A549 (cell line): ENCODE results near the gene AK6. TPM values are rescaled to one million over a fixed set of nuclear protein-coding genes. Genes with fewer than 3 reads are reported as not detected.

Experiments used
- ATAC-seq, 2 experiments: fragments of 200-7000 bp in 1 of 2; fragments of >200 bp in 1 of 2; cut with Nextera tagmentation in 1 of 2; cut with Tn5 transposase in 1 of 2; 3 replicates each; pipeline versions ENCODE4 v1.8.0 to v1.9.1; 2018 to 2020; ENCODE audit warnings: mild to moderate bottlenecking in 1 of 2, moderate library complexity in 1 of 2
- CTCF ChIA-PET: fragments of 300-600 bp; sonication (Branson Sonifier 250); formaldehyde crosslinking; extraction: SDS; loops from one replicate; lab custom pipeline; 2021; ENCODE audit warnings: antibody characterized with exemption, inconsistent platforms; lab: Yijun Ruan, JAX
- POLR2A ChIA-PET: fragments of 350-600 bp; formaldehyde crosslinking; extraction: SDS; loops from one replicate; lab custom pipeline; 2021; ENCODE audit warnings: antibody characterized with exemption, inconsistent platforms; lab: Yijun Ruan, JAX
- DNase-seq, 2 experiments: peaks; one replicate each; pipeline versions ENCODE4 v3.0.0 to v3.0.0-alpha.2; 2011 to 2016; ENCODE audit warnings: low read depth in 1 of 2, low spot score in 1 of 2
- FAIRE-seq: peaks from 2 replicates; lab custom pipeline; 2011; peaks lifted over from hg19 to GRCh38; lab: Jason Lieb, UNC
- H3K27ac ChIP-seq, 2 experiments: fragments of >200 bp; sonication (Bioruptor Twin); formaldehyde crosslinking; 3 replicates each; pipeline ENCODE4 v1.5.1; 2016 to 2017
- H3K4me1 ChIP-seq: fragments of >200 bp; sonication (Bioruptor Twin); formaldehyde crosslinking; 3 replicates; pipeline ENCODE4 v1.6.1; 2016
- H3K4me2 ChIP-seq: fragments of >200 bp; sonication (Bioruptor Twin); formaldehyde crosslinking; 3 replicates; pipeline ENCODE4 v1.6.1; 2016
- H3K4me3 ChIP-seq: fragments of >200 bp; sonication (Bioruptor Twin); formaldehyde crosslinking; 3 replicates; pipeline ENCODE4 v1.5.1; 2016
- H3K9me3 ChIP-seq: fragments of >200 bp; sonication (Bioruptor Twin); formaldehyde crosslinking; 3 replicates; pipeline ENCODE4 v1.6.1; 2016
- ATOH8 ChIP-seq: fragments of 250-450 bp; sonication (Bioruptor Pico); IDR thresholded peaks from 2 replicates; pipeline ENCODE4 v1.5.0; 2020; ENCODE audit warnings: low read depth, mild to moderate bottlenecking, moderate library complexity
- BCL3 ChIP-seq: fragments of >200 bp; sonication (Bioruptor Twin); formaldehyde crosslinking; IDR thresholded peaks from 3 replicates; pipeline ENCODE4 v1.6.1; 2016
- BHLHE40 ChIP-seq: IDR thresholded peaks from 2 replicates; pipeline ENCODE4 v1.6.1; 2012; ENCODE audit warnings: low read depth, low read length, inconsistent platforms
- CBX2 ChIP-seq: fragments of 200-600 bp; sonication (generic); IDR thresholded peaks from 2 replicates; pipeline ENCODE4 v1.6.1; 2016; ENCODE audit warnings: low read depth, mild to moderate bottlenecking, borderline replicate concordance
- EHF ChIP-seq: fragments of 250-450 bp; sonication (Bioruptor Pico); IDR thresholded peaks from 2 replicates; pipeline ENCODE4 v1.5.0; 2020; ENCODE audit warnings: mild to moderate bottlenecking
- EHMT2 ChIP-seq: fragments of 200-600 bp; sonication (generic); IDR thresholded peaks from 2 replicates; pipeline ENCODE4 v1.6.1; 2016; ENCODE audit warnings: antibody characterized with exemption, low read depth, mild to moderate bottlenecking, moderate library complexity
- EP300 ChIP-seq, 2 experiments: fragments of >200 bp; sonication (Bioruptor Twin); formaldehyde crosslinking; IDR thresholded peaks; 2 replicates in 1 of 2; 3 replicates in 1 of 2; pipeline ENCODE4 v1.6.1; 2016 to 2017
- FOSB ChIP-seq: fragments of 250-450 bp; sonication (Bioruptor Pico); IDR thresholded peaks from 2 replicates; pipeline ENCODE4 v1.5.0; 2020; ENCODE audit warnings: mild to moderate bottlenecking, moderate library complexity
- FOSL2 ChIP-seq, 2 experiments: fragments of 450-650 bp in 1 of 2; fragments of >200 bp in 1 of 2; sonication (Bioruptor Twin) in 1 of 2; formaldehyde crosslinking; IDR thresholded peaks; 2 replicates each; pipeline versions ENCODE4 v1.5.0 to v1.6.1; 2016 to 2020; ENCODE audit warnings: mild to moderate bottlenecking in 1 of 2, moderate library complexity in 1 of 2
- GATA3 ChIP-seq: IDR thresholded peaks from 2 replicates; pipeline ENCODE4 v1.6.1; 2012; ENCODE audit warnings: borderline replicate concordance
- HES2 ChIP-seq: fragments of >200 bp; sonication (Bioruptor Twin); formaldehyde crosslinking; IDR thresholded peaks from 2 replicates; pipeline ENCODE4 v1.6.1; 2016
- HMGXB4 ChIP-seq: fragments of 250-450 bp; sonication (Bioruptor Pico); IDR thresholded peaks from 2 replicates; pipeline ENCODE4 v1.5.0; 2021; ENCODE audit warnings: mild to moderate bottlenecking, moderate library complexity, borderline replicate concordance
- HOXA7 ChIP-seq: fragments of 250-450 bp; sonication (Bioruptor Pico); IDR thresholded peaks from 2 replicates; pipeline ENCODE4 v1.5.0; 2020; ENCODE audit warnings: mild to moderate bottlenecking, moderate library complexity
- HOXB5 ChIP-seq: fragments of 250-450 bp; sonication (Bioruptor Pico); IDR thresholded peaks from 2 replicates; pipeline ENCODE4 v1.5.0; 2020; ENCODE audit warnings: mild to moderate bottlenecking, moderate library complexity
- JUN ChIP-seq, 2 experiments: fragments of >200 bp; sonication (Bioruptor Twin); formaldehyde crosslinking; IDR thresholded peaks; 2 replicates in 1 of 2; 3 replicates in 1 of 2; pipeline ENCODE4 v1.6.1; 2016 to 2017
- JUNB ChIP-seq: fragments of >200 bp; sonication (Bioruptor Twin); formaldehyde crosslinking; IDR thresholded peaks from 2 replicates; pipeline ENCODE4 v1.6.1; 2016
- KDM1A ChIP-seq: fragments of 200-600 bp; sonication (generic); IDR thresholded peaks from 2 replicates; pipeline ENCODE4 v1.6.1; 2016; ENCODE audit warnings: low read depth, mild to moderate bottlenecking
- KDM5A ChIP-seq: fragments of 200-600 bp; sonication (generic); IDR thresholded peaks from 2 replicates; pipeline ENCODE4 v1.6.1; 2016; ENCODE audit warnings: antibody characterized with exemption, mild to moderate bottlenecking
- MAX ChIP-seq: IDR thresholded peaks from 2 replicates; pipeline ENCODE4 v1.6.1; 2012
- MYC ChIP-seq: IDR thresholded peaks from 2 replicates; pipeline ENCODE4 v1.6.1; 2012; ENCODE audit warnings: mild to moderate bottlenecking, inconsistent platforms, low read length, improper control_type of control experiment, borderline replicate concordance
- NPAS2 ChIP-seq: fragments of 250-450 bp; sonication (Bioruptor Pico); IDR thresholded peaks from 2 replicates; pipeline ENCODE4 v1.8.0; 2022; ENCODE audit warnings: mild to moderate bottlenecking, moderate library complexity, borderline replicate concordance
- PBX3 ChIP-seq: IDR thresholded peaks from 2 replicates; pipeline ENCODE4 v1.6.1; 2012
- PHF8 ChIP-seq: fragments of 200-600 bp; sonication (generic); IDR thresholded peaks from 2 replicates; pipeline ENCODE4 v1.6.1; 2016; ENCODE audit warnings: low read depth, mild to moderate bottlenecking, antibody characterized with exemption, moderate library complexity, borderline replicate concordance
- POLR2A ChIP-seq: IDR thresholded peaks from 2 replicates; pipeline ENCODE4 v1.6.1; 2012; ENCODE audit warnings: mild to moderate bottlenecking, low read length
- POLR2AphosphoS2 ChIP-seq: conservative IDR thresholded peaks from 2 replicates; pipeline ENCODE4 v1.6.1; 2012; ENCODE audit warnings: low read length, improper control_type of control experiment, inconsistent platforms
- RFX5 ChIP-seq: fragments of 450-650 bp; IDR thresholded peaks from 2 replicates; pipeline ENCODE4 v1.7.1; 2014; ENCODE audit warnings: antibody characterized with exemption, mild to moderate bottlenecking, moderate library complexity
- SMC3 ChIP-seq: fragments of >200 bp; sonication (Bioruptor Twin); formaldehyde crosslinking; IDR thresholded peaks from 3 replicates; pipeline ENCODE4 v1.6.1; 2018; ENCODE audit warnings: inconsistent platforms
- TFCP2L1 ChIP-seq: fragments of 250-450 bp; sonication (Bioruptor Pico); IDR thresholded peaks from 2 replicates; pipeline ENCODE4 v1.5.0; 2021; ENCODE audit warnings: mild to moderate bottlenecking
- TP53 ChIP-seq: fragments of 250-450 bp; sonication (Bioruptor Pico); IDR thresholded peaks from 2 replicates; pipeline ENCODE4 v1.5.0; 2021; ENCODE audit warnings: mild to moderate bottlenecking, moderate library complexity
- USF2 ChIP-seq: fragments of 450-650 bp; IDR thresholded peaks from 2 replicates; pipeline ENCODE4 v1.6.1; 2014; ENCODE audit warnings: antibody characterized with exemption
- ZFP36 ChIP-seq: fragments of 450-650 bp; IDR thresholded peaks from 2 replicates; pipeline ENCODE4 v1.6.1; 2014; ENCODE audit warnings: borderline replicate concordance; ENCODE audit not compliant: partially characterized antibody
- ZNF302 ChIP-seq: fragments of 250-450 bp; sonication (Bioruptor Pico); IDR thresholded peaks from 2 replicates; pipeline ENCODE4 v1.9.0; 2021; ENCODE audit warnings: inconsistent platforms, mild to moderate bottlenecking, moderate library complexity
- ZSCAN20 ChIP-seq: fragments of 250-450 bp; sonication (Bioruptor Pico); IDR thresholded peaks from 2 replicates; pipeline ENCODE4 v1.8.0; 2022; ENCODE audit warnings: mild to moderate bottlenecking, moderate library complexity
- WGBS: methylation state at CpG from one replicate; pipeline ENCODE4 v1.1.6; 2017; ENCODE audit errors: missing lambda C conversion rate; 5-methylcytosine and 5-hydroxymethylcytosine counted together
- polyA minus RNA-seq: library from RNA; depleted of rRNA, polyadenylated mRNA; stranded (reverse); fragments of >200 nt; gene quantifications from 2 replicates; pipeline ENCODE4 v1.2.3, GENCODE V29; 2011; rRNA and poly(A)+ RNA removed
- polyA plus RNA-seq, 4 experiments: library from polyadenylated mRNA; depleted of rRNA in 3 of 4; stranded (reverse); fragments of >200 nt; fragmentation: RNase III in 1 of 4; extraction: RNeasy Plus Mini Kit Qiagen cat#74134 plus additional on column Dnase treatment in 1 of 4; gene quantifications; 2 replicates in 3 of 4; 3 replicates in 1 of 4; pipeline ENCODE4 v1.2.3, GENCODE V29; 2011 to 2017

AK6 gene
- polyA plus RNA-seq (2011; rRNA removed) (68.8 and 108 TPM in 2 replicates), polyA plus RNA-seq (2017; fragmentation: RNase III; extraction: RNeasy Plus Mini Kit Qiagen cat#74134 plus additional on column Dnase treatment) (83.4 to 86.6 TPM (median 85.3 TPM) in 3 replicates), polyA minus RNA-seq (7.7 and 9.1 TPM in 2 replicates)
- 16.4 and 22.8 TPM in 2 replicates for polyA plus RNA-seq (2012; cell fraction: cytosol; rRNA removed)
- polyA plus RNA-seq (2012; cell fraction: nucleus; rRNA removed) = 3.3 and 6.2 TPM in 2 replicates

GRCh38 chr5:69369340-69370121, at the start of gene AK6, which contains the start of the genes RAD17 and TAF9:
AK6 (minus strand) TSS chr5:69369520; CDS start chr5:69369490, 30 bp downstream.
RAD17 (plus strand) TSS chr5:69369818; CDS start chr5:69372209, 2,391 bp downstream.
TAF9 (minus strand) TSS chr5:69369520; CDS start chr5:69365737, 3,783 bp downstream.
- Histone ChIP-seq H3K4me1 (peaks cover 26% of the 10 kb centered on the region; the same call in 2 of the 3 replicates), H3K4me2 (peak within 1 kb of the TSS; percentile 82), H3K4me3 (peak within 1 kb of the TSS; percentile 80), H3K9me3 (no peaks in the 10 kb centered on the region), H3K27ac (peak within 1 kb of the TSS; percentile 95 to 99)
- peak; percentile 90 to 95 for DNase-seq
- ATAC-seq = peak; percentile 96 to 98
- WGBS = under 1% methylated on average over 20 of the region's 66 CpGs
- ChIA-PET POLR2A (interaction anchor here (0.5 to 1.8 kb wide), 6 partner anchors 10 to 276 kb away, joined by 3 to 9 read pairs (median 6); partner anchors contain the start of genes CCNB1 and SLC30A5), CTCF (interaction anchor here (0.6 to 1.3 kb wide), 4 partner anchors 11 to 276 kb away, joined by 3 to 4 read pairs (median 3); partner anchors contain the start of gene SLC30A5)
- no peak for FAIRE-seq
- TF ChIP-seq NPAS2 (no peak), EHMT2 (no peak), MYC (peak; percentile 76), PBX3 (peak; percentile 72; the same call in 1 of the 2 replicates), USF2 (peak; percentile 86), TP53 (CRISPR knock-in tag) (peak; percentile 86; the same call in 1 of the 2 replicates), ZFP36 (no peak), MAX (peak; percentile 96), TFCP2L1 (peak; percentile 85), ZNF302 (CRISPR knock-in tag) (no peak), POLR2A (peak; percentile 83), SMC3 (0 out of 3 replicates have a peak, but pooled peaks have one; percentile 11), FOSB (CRISPR knock-in tag) (peak; percentile 88), FOSL2 (IDR thresholded peaks at IDR 0.05) (no peak), FOSL2 (CRISPR knock-in tag; IDR thresholded peaks at IDR 0.05) (0 out of 2 replicates have a peak, but pooled peaks have one; percentile 18), ZSCAN20 (no peak), HOXA7 (CRISPR knock-in tag) (peak; percentile 83; the same call in 1 of the 2 replicates), PHF8 (peak; percentile 70; the same call in 1 of the 2 replicates), HOXB5 (peak; percentile 42; the same call in 1 of the 2 replicates), EP300 (IDR thresholded peaks at IDR 0.05) (no peak), CBX2 (no peak), HMGXB4 (CRISPR knock-in tag) (peak; percentile 18; the same call in 1 of the 2 replicates), GATA3 (peak; percentile 56; the same call in 1 of the 2 replicates), HES2 (no peak), BHLHE40 (peak; percentile 91), RFX5 (0 out of 2 replicates have a peak, but pooled peaks have one; percentile 36), JUNB (no peak), JUN (IDR thresholded peaks at IDR 0.05) (peak; percentile 60 to 98; a peak in 4 of 5 replicates), BCL3 (peak; percentile 82), ATOH8 (CRISPR knock-in tag) (0 out of 2 replicates have a peak, but pooled peaks have one; percentile 68), EHF (CRISPR knock-in tag) (no peak; the same call in 1 of the 2 replicates), KDM1A (no peak), POLR2AphosphoS2 (no peak), KDM5A (no peak)
